ENCODE measurements around the gene HSPA4L.

Gene HSPA4L

GRCh38 chr4:127880763-127881562 lies 98.8 kb downstream of the HSPA4L start, which contains the start of gene PLK4:
Gene PLK4 (plus strand): TSS chr4:127880893. CDS start chr4:127881135, 242 bp downstream.
- Histone ChIP-seq H3K4me2 (ENCODE audit: low read length) (peak within 1 kb of the TSS; percentile 82), H3K9me3 (replicated peaks; ENCODE audit: low read length) (no peaks in the 10 kb centered on the region), H3K27me3 (ENCODE audit: control insufficient read depth, insufficient read depth, low read length) (no peaks in the 10 kb centered on the region), H3K4me3 (ENCODE audit: low read length) (peak within 1 kb of the TSS; percentile 87), H3K4me1 (ENCODE audit: control insufficient read depth, insufficient read depth, low read length) (peaks cover 7% of the 10 kb centered on the region), H3K9ac (ENCODE audit: low read depth, low read length) (peak within 1 kb of the TSS; percentile 86), H3K36me3 (ENCODE audit: insufficient read depth, low read length) (peaks cover 4% of the 10 kb centered on the region)

- peak overlapping the region; percentile 87 for H3K4me3 ChIP-seq (ENCODE audit: low read length)
- H3K36me3 ChIP-seq (ENCODE audit: insufficient read depth, low read length) = peaks cover 6% of the 10 kb centered on the region
- peak overlapping the region; percentile 86 for H3K9ac ChIP-seq (ENCODE audit: low read depth, low read length)
- H3K9me3 ChIP-seq (replicated peaks; ENCODE audit: low read length) = no peaks in the 10 kb centered on the region
- peak overlapping the region; percentile 82 for H3K4me2 ChIP-seq (ENCODE audit: low read length)
- peaks cover 5% of the 10 kb centered on the region for H3K4me1 ChIP-seq (ENCODE audit: control insufficient read depth, insufficient read depth, low read length)
- no peaks in the 10 kb centered on the region for H3K27me3 ChIP-seq (ENCODE audit: control insufficient read depth, insufficient read depth, low read length)
Measured at GRCh38 chr4:127881563-127881864, 99.4 kb downstream of the HSPA4L start.

- no peaks in the 10 kb centered on the region for H3K9me3 ChIP-seq (replicated peaks; ENCODE audit: low read length)
- peaks cover 10% of the 10 kb centered on the region for H3K36me3 ChIP-seq (ENCODE audit: insufficient read depth, low read length)
- no peak overlapping the region for H3K9ac ChIP-seq (ENCODE audit: low read depth, low read length)
- H3K4me2 ChIP-seq (ENCODE audit: low read length) = no peak overlapping the region
- no peak overlapping the region for H3K4me3 ChIP-seq (ENCODE audit: low read length)
- H3K4me1 ChIP-seq (ENCODE audit: control insufficient read depth, insufficient read depth, low read length) = no peaks in the 10 kb centered on the region
- H3K27me3 ChIP-seq (ENCODE audit: control insufficient read depth, insufficient read depth, low read length) = no peaks in the 10 kb centered on the region
Measured at GRCh38 chr4:127888559-127888958, 106.4 kb downstream of the HSPA4L start.

- H3K4me3 ChIP-seq (ENCODE audit: low read length) = no peak overlapping the region
- no peaks in the 10 kb centered on the region for H3K9me3 ChIP-seq (replicated peaks; ENCODE audit: low read length)
- no peaks in the 10 kb centered on the region for H3K4me1 ChIP-seq (ENCODE audit: control insufficient read depth, insufficient read depth, low read length)
- H3K36me3 ChIP-seq (ENCODE audit: insufficient read depth, low read length) = peaks cover 15% of the 10 kb centered on the region
- H3K9ac ChIP-seq (ENCODE audit: low read depth, low read length) = no peak overlapping the region
- no peaks in the 10 kb centered on the region for H3K27me3 ChIP-seq (ENCODE audit: control insufficient read depth, insufficient read depth, low read length)
- no peak overlapping the region for H3K4me2 ChIP-seq (ENCODE audit: low read length)
Measured at GRCh38 chr4:127889903-127890302, 107.8 kb downstream of the HSPA4L start.
